Left ventricle myocardium inferior (tissue), 1 donor: Measurements from ENCODE around the gene FUNDC2. TPM values are rescaled to one million over a fixed set of nuclear protein-coding genes. Genes with fewer than 3 reads are reported as not detected.
A peak's percentile ranks its signal among the peaks of the same experiment; 100 is the strongest.

Experiments used
- DNase-seq: peaks from one replicate; pipeline ENCODE4 v3.0.0-alpha.2; 2020
- H3K27ac ChIP-seq: fragments of 200-600 bp; replicated peaks from 2 replicates; pipeline ENCODE4 v1.8.0; 2021
- H3K27me3 ChIP-seq: fragments of 200-600 bp; 2 replicates; pipeline ENCODE4 v1.8.0; 2021; ENCODE audit warnings: low read depth
- H3K36me3 ChIP-seq: fragments of 200-600 bp; 2 replicates; pipeline ENCODE4 v1.8.0; 2021
- H3K4me1 ChIP-seq: fragments of 200-600 bp; 2 replicates; pipeline ENCODE4 v1.8.0; 2021
- H3K4me3 ChIP-seq: fragments of 200-600 bp; 2 replicates; pipeline ENCODE4 v1.8.0; 2021; ENCODE audit warnings: mild to moderate bottlenecking, moderate library complexity
- H3K9me3 ChIP-seq: fragments of 200-600 bp; replicated peaks from 2 replicates; pipeline ENCODE4 v1.8.0; 2021
- CTCF ChIP-seq: fragments of 200-600 bp; IDR thresholded peaks from 2 replicates; pipeline ENCODE4 v1.8.0; 2021; ENCODE audit warnings: antibody characterized with exemption, mild to moderate bottlenecking, borderline replicate concordance
- intact Hi-C: fragments of 100-400 bp; cut with micrococcal nuclease; formaldehyde crosslinking; loops from one replicate; pipeline ENCODE4 v1.11.0; 2022
- total RNA-seq: library from RNA; stranded (reverse); fragmentation: NEBNext Ultra II Directional; extraction: Animal tissue kit (Norgen Biotek cat#: 25700); gene quantifications from one replicate; pipeline ENCODE4 v1.2.1, GENCODE V29; 2021
- donor health status: DM: no; HTN: yes; CAD: no; lungs with severe emphysema.

Gene FUNDC2
- total RNA-seq, 1 donor from 2014 or later = 364 TPM

GRCh38 chrX:155046129-155046810 lies 19.6 kb downstream of the FUNDC2 start:
- Histone ChIP-seq H3K4me3 (no peak overlapping the region), H3K36me3 (peaks cover 9% of the 10 kb centered on the region), H3K27ac (no peak overlapping the region), H3K4me1 (peaks cover 38% of the 10 kb centered on the region), H3K9me3 (no peaks in the 10 kb centered on the region), H3K27me3 (no peaks in the 10 kb centered on the region)
- no peak for DNase-seq
- intact Hi-C loops = no loop called here
- no peak for TF ChIP-seq CTCF

DNA sequence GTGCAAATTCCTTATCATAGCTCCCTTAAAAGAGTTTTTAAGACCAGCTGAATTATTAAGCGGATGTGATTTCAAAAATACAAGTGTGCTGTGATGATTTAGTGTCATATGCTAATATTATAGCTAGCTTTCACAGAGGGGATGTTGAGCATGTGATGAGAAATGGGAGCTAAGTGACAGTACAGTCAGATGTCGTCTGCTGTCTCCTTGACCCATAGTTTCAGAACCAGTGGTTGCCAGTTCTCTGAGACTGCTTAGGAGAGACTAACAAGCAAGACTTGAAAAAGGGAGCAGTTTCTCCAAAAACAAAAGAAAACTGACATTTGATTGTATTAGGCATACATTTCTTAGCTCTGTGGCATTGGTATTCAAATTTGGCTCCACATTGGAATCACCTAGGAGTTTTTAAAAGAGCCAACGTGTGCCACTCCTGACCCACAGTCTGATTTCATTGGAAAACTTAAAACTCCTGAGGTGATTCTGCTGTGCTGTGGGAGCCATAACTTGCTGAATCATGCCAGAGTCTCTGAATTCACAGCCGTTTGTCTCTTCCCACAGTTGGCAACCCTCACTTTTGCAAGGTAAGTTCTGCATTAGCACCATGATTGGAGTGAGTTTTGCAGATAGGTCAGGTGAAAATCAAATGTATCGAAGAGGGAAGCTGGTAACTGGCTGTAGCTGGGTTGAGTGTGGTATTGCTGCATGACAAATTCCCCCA lies 20.3 kb downstream of the FUNDC2 start:
- Histone ChIP-seq H3K4me3 (no peak overlapping the region), H3K4me1 (peaks cover 38% of the 10 kb centered on the region), H3K9me3 (no peaks in the 10 kb centered on the region), H3K36me3 (peaks cover 14% of the 10 kb centered on the region), H3K27me3 (no peaks in the 10 kb centered on the region), H3K27ac (no peak overlapping the region)
- no peak for TF ChIP-seq CTCF
- intact Hi-C loops = no loop called here
- DNase-seq = no peak

- peak; percentile 68 for TF ChIP-seq CTCF
- H3K4me1 ChIP-seq = peaks cover 38% of the 10 kb centered on the region
- no peak for DNase-seq
- intact Hi-C loops = no loop called here
- H3K27me3 ChIP-seq = no peaks in the 10 kb centered on the region
- no peak overlapping the region for H3K27ac ChIP-seq
- no peaks in the 10 kb centered on the region for H3K9me3 ChIP-seq
- peaks cover 23% of the 10 kb centered on the region for H3K36me3 ChIP-seq
- no peak overlapping the region for H3K4me3 ChIP-seq
Observed at GRCh38 chrX:155048977-155049619, 22.5 kb downstream of the FUNDC2 start.

- peaks cover 14% of the 10 kb centered on the region for H3K36me3 ChIP-seq
- intact Hi-C loops = no loop called here
- no peak overlapping the region for H3K4me3 ChIP-seq
- H3K4me1 ChIP-seq = peaks cover 25% of the 10 kb centered on the region
- no peaks in the 10 kb centered on the region for H3K9me3 ChIP-seq
- no peak overlapping the region for H3K27ac ChIP-seq
- H3K27me3 ChIP-seq = no peaks in the 10 kb centered on the region
- DNase-seq = no peak
- TF ChIP-seq CTCF = no peak
Observed at GRCh38 chrX:155052738-155053498, 26.3 kb downstream of the FUNDC2 start.

- no peak for TF ChIP-seq CTCF
- H3K4me1 ChIP-seq = peaks cover 17% of the 10 kb centered on the region
- H3K27me3 ChIP-seq = no peaks in the 10 kb centered on the region
- no peak overlapping the region for H3K27ac ChIP-seq
- DNase-seq = no peak
- H3K9me3 ChIP-seq = no peaks in the 10 kb centered on the region
- no peak overlapping the region for H3K4me3 ChIP-seq
- intact Hi-C loops = no loop called here
- H3K36me3 ChIP-seq = peaks cover 14% of the 10 kb centered on the region
Observed at GRCh38 chrX:155053656-155054055, 27.0 kb downstream of the FUNDC2 start.
